CMK (cell line): Measurements from ENCODE around the gene ZNF879.

Experiments used
- DNase-seq: peaks from one replicate; pipeline ENCODE4 v3.0.0-alpha.2; 2010; ENCODE audit warnings: low read depth

ZNF879 gene

GRCh38 chr5:179023528-179024189, at the start of gene ZNF879:
Gene ZNF879 (plus strand): TSS chr5:179023804. CDS start chr5:179025005, 1,201 bp downstream.
- peak; percentile 81 for DNase-seq

DNA sequence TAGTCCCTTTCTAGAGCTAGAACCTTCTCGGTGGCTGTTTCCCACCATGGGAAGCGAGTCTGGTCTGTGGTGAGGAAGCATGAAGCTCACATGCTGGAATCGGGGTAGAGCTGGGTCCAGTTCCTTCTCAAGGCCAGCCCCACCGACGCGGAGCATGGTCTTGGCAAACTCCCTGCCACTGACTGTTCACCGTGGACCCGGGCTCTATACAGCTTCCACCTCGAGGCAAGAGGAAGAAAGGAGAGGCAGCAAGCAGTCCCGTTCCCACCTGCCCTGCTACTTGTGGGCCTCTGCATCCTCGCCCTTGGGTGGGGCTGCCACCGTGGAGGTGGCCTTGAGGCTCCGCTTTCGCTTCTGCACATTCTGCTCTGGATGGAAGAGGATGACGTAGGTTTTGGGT, 42.2 kb upstream of the ZNF879 start:
- no peak for DNase-seq

DNA sequence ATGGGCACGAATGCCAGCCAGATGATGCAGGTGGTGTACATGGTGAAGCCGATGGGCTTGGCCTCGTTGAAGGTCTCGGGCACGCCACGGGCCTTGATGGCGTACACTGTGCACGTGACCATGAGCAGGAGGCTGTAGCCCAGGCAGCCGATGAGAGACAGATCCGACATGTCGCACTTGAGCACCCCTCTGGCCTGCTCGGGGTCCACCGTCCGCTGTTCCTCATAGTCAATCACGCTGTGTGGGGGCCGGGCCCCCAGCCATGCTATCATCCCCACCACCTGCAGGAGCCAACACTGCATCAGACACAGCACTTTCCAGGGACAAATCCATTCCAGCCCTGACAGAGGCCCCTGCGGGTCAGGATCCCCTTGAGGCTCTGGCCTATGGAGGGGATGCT, 40.7 kb upstream of the ZNF879 start:
- DNase-seq: no peak

GRCh38 chr5:178983728-178984127, 39.9 kb upstream of the ZNF879 start:
- DNase-seq: no peak

DNA sequence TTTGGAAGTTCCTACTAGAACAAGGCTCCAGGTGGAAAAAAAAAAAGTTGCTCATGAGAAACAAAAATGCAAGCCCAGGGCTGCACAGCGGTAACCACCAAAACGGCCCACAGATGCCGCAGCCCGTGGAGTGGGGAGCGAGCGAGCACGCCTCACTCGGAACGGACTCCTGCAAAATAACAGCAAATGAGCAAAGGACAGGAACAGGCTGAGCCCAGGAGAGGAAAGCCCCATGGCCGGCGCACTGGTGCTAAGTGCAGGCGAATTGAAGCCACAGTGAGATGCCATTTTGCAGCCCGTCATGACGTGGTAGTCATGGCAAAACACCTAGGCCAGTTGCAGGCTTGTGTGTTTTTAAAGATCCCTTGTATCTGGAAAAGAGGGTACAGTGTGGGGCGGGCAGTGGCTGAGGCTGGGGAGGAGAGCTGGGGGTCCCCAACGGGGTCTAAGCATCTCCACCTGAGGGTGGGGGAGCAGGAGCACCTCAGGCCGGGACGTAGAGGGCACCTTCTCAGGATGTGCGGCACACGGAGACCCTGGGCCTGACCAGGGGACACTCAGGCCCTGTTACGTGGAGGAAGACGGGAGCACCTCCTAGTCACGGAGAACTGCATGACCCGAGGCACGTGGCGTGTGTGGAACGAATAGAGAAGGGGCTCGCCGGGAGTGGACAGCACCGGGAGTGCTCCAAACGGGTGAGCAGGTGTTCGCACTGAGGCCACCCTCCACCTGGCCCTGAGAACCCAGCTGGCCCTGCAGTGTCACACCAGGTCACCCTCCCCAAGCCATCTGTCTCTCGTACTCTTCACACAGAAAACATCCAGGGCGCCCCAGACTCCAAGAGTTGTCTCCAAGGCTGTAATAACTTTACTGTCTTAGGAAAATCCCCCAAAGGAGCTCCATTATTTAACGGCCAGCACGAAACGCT, 39.2 kb upstream of the ZNF879 start:
- no peak for DNase-seq

- DNase-seq: no peak
Observed at GRCh38 chr5:178986326-178986960, 37.2 kb upstream of the ZNF879 start.

GRCh38 chr5:178988436-178989220, 35.0 kb upstream of the ZNF879 start:
- DNase-seq: no peak

- DNase-seq: no peak
Observed at GRCh38 chr5:178989311-178989710, 34.3 kb upstream of the ZNF879 start.

DNA sequence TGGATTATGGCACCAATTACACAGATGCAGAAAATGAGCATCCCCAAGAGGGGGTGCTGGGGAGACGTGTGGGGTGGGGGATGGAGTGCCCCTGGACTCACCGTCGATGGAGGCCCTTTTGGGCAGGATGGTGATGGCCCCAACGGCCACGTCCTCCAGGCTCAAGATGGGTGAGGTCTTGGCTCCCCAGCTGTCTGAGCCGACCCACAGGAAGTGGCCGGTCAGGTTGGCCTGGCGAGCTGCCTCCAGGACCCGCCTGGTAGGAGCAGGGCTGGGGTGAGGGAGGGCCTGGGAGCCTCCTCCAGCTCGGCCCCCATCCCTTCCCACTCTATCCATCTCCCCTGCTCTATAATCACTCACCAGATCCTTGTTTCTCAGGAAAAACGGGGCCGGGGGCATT, 33.1 kb upstream of the ZNF879 start:
- DNase-seq: no peak

DNA sequence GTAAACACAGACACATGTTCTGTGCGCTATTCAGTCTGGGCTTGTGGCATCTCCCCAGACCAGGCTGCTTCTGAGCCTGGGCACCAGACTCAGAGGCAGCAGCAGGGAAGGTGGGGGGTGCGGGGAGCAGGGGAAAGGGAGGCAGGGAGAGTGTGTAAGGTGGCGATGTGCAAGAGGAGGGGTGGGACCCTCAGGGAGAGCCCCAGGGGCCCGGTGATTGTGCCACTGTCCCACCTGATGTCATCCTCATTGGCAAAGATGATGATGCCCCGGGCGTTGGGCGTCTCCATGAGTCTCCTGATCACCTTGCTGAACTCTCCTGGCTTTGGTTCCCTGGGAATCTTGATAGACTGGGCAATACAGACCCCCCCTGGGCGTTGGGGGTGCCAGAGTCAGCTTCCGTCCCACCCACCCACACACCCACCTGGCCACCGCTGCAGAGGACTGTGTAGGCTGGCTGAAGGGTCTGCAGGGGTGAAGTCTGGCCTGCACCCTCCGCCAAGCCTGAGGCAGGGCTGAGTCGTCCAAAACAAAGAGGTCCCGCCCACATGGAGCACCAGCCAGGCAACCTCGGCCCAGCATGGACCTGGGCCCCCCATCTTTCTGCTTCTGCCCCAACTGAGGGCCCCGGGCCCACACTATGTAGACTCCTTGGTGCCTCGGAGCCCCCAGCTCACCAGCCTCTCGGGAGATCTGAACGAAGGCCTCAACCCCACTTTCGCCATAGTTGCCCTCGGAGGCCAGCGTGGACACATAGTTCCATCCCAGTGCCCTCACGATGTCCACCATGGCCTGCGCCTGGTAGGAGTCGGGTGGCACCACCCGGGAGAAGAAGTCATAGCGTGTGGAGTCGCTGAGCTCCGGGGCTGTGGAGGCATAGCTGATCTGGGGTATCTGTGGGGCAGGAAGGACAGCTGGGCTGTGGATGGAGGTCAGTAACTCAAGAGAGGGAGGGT, 32.1 kb upstream of the ZNF879 start:
- DNase-seq: no peak

DNA sequence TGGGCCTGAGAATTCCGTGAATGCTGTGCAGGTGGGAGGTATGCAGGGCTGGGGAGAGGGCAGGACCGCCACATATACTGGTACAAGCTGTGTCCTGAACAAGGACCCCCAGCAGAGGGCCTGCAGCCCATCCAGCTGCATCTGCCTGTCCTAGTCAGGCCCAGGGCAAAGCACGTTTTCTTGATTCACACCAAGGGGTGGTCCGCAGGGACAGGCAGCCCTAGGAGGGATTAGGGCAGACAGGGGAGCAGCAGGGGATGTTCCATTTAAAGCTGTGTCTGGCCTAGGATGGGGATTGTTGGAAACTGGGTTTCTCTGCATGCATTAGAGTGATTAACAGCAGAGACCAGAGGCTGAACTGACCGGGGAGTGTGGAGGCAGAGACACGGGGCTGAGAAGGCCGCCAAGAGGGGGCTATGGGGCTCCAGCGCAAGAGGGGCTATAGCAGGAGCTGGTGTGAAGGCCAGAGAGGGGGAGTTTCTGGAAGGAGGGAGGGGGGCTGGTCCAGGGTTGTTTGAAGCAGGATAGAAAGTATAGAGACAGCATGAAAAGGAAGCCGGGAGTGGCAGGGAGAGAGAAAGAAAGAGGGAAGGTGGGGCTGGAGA, 31.2 kb upstream of the ZNF879 start:
- no peak for DNase-seq

GRCh38 chr5:178993236-178993765, 30.3 kb upstream of the ZNF879 start:
- no peak for DNase-seq

GRCh38 chr5:178993955-178994579, 29.5 kb upstream of the ZNF879 start:
- DNase-seq: no peak

GRCh38 chr5:178994580-178995340, 28.8 kb upstream of the ZNF879 start, which contains the start of gene GRM6:
Gene GRM6 (minus strand): TSS chr5:178995320. CDS start chr5:178994944, 376 bp downstream.
- no peak for DNase-seq

DNA sequence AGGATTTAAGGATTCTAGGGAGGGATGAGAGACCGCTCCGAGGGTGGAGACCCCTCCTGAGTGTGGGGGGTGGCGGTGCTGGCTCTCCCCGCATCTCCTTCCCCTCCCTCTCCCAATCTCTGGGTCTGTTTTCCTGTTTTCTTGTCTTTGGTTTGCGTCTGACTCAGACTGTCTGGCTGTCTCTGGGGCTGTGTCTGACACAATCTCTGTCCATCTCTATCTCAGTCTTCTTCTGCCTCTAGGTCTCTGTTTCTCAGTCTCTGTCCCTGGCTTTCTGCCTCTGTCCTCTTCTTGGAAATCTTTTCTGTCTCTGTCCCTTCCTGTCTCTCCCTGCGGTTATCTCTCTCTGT, 28.3 kb upstream of the ZNF879 start:
- DNase-seq: no peak

DNA sequence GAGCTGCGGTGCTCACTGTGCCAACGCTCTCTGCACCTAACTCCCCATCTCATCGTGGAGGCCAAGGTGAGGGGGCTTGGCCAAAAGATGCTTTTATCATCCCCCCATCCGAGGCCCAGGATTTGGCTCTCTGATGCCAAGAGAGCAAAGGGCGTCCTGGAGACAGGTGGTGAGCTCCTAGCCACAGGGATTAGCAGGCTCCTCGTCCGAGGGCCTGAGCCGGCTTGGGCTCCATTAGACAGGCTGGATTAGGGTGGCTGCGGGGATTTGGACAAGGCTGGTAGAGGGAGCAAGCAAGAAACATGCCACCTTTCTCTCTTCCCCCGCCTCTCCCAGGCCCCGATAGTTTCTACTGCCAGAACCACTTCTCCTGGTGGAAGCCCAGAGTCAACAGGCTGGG, 27.4 kb upstream of the ZNF879 start:
- no peak for DNase-seq

DNA sequence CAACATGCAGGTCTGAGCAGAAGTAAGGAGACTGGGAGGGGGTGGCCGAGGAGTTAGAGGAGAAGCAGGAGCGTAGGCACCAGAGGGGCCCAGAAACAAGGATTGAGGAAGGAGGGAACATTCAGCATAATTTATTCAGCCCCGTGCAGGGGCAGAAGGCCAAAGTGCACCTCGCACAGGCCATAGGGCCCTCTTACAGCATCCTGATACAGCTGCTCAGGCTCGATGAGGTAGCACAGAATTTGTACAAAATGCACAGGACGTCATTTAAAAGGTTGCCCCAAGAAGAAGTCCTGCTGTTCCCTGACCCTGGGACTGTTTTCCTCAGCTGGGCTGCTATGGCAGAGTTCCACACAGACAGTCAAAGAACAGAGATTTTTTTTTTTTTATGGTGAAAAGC, 26.4 kb upstream of the ZNF879 start:
- no peak for DNase-seq

DNA sequence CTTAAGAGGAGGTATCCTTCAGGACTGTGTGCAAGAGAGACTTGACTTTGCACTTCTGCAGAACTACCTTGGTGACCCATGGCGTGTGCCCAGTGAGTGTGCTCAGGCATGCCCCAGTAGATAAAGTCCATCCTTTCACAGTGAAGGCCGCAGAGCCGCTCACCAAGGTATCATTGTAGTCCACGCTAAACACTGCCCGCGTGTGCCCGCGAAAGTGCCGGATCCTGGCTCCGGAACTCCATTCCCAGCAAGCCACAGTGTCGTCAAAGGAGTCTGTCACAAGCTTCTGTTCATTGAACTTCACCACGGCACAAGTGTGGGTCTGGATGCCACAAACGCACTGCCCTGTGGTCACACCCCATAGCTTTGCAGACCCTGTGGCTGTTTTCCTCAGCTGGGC, 25.2 kb upstream of the ZNF879 start:
- no peak for DNase-seq

DNA sequence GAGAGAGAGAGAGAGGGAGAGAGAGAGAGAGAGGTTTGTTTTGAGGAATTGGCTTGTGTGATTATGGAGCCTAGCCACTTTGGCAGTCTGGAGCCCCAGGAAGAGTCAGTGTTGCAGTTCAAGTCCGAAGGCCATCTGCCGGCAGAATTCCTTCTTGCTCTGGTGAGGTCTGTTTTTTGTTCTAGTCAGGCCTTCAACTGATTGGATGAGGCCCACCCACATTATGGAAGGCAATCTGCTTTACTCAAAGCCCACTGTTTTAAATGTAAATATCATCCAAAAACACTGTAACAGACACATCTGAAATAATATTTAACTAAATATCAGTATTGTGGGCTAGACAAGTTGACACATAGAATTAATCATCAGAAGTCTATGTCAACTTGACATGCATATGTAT, 17.0 kb upstream of the ZNF879 start:
- DNase-seq: no peak
